WTC11 (cell line): ENCODE measurements around the gene C9orf50. TPM values are rescaled to one million over a fixed set of nuclear protein-coding genes. Genes with fewer than 3 reads are reported as not detected.

ENCODE experiments used
- ATAC-seq: fragments of 200-7000 bp; cut with Tn5 transposase; 2 replicates; pipeline ENCODE4 v1.10.0; 2021; ENCODE audit warnings: mild to moderate bottlenecking, moderate library complexity
- Bru-seq: library from RNA; stranded (reverse); fragments of 400-500 nt; gene quantifications from one replicate; lab custom pipeline; 2021; lab: Mats Ljungman, UMichigan
- CTCF ChIA-PET: fragments of 300-600 bp; sonication (Branson Sonifier 250); formaldehyde crosslinking; loops from one replicate; lab custom pipeline; 2021; ENCODE audit warnings: antibody characterized with exemption; lab: Charles Lee
- POLR2A ChIA-PET: fragments of 350-600 bp; sonication (Branson Sonifier 250); formaldehyde crosslinking; loops from one replicate; lab custom pipeline; 2021; ENCODE audit warnings: antibody characterized with exemption; lab: Charles Lee
- DNase-seq: peaks from one replicate; pipeline ENCODE4 v3.0.0; 2021; ENCODE audit warnings: low spot score
- H3K27ac Mint-ChIP-seq: 2 replicates; pipeline ENCODE4 v1.8.0; 2021; ENCODE audit warnings: mixed read lengths
- H3K27me3 Mint-ChIP-seq: 2 replicates; pipeline ENCODE4 v1.8.0; 2021; ENCODE audit warnings: low read depth, mild to moderate bottlenecking, moderate library complexity, mixed read lengths
- H3K36me3 Mint-ChIP-seq: 2 replicates; pipeline ENCODE4 v1.8.0; 2021; ENCODE audit warnings: mixed read lengths
- H3K4me1 Mint-ChIP-seq: 2 replicates; pipeline ENCODE4 v1.8.0; 2022; ENCODE audit warnings: mixed read lengths
- H3K4me3 Mint-ChIP-seq: 2 replicates; pipeline ENCODE4 v1.8.0; 2021; ENCODE audit warnings: mild to moderate bottlenecking, moderate library complexity, mixed read lengths
- H3K9me3 Mint-ChIP-seq: 2 replicates; pipeline ENCODE4 v1.8.0; 2021; ENCODE audit warnings: mixed read lengths
- ETV6 ChIP-seq: sonication (generic); formaldehyde crosslinking; IDR thresholded peaks from 2 replicates; pipeline ENCODE4 v1.8.1; 2022; ENCODE audit warnings: mild to moderate bottlenecking, missing genetic modification reagents
- GABPB1 ChIP-seq: sonication (generic); formaldehyde crosslinking; IDR thresholded peaks from 2 replicates; pipeline ENCODE4 v1.8.1; 2023; ENCODE audit warnings: mild to moderate bottlenecking, missing genetic modification reagents
- GTF2I ChIP-seq: fragments of 250-450 bp; sonication (Bioruptor Pico); conservative IDR thresholded peaks from 2 replicates; pipeline ENCODE4 v1.4.0; 2021; ENCODE audit warnings: mild to moderate bottlenecking
- KAT7 ChIP-seq: sonication (generic); formaldehyde crosslinking; IDR thresholded peaks from 2 replicates; pipeline ENCODE4 v1.8.1; 2023; ENCODE audit warnings: missing genetic modification reagents, mild to moderate bottlenecking, borderline replicate concordance
- ZNF138 ChIP-seq: sonication (generic); formaldehyde crosslinking; conservative IDR thresholded peaks from 2 replicates; pipeline ENCODE4 v1.8.1; 2022; ENCODE audit warnings: mild to moderate bottlenecking, moderate library complexity, missing genetic modification reagents
- ZNF219 ChIP-seq: sonication (generic); formaldehyde crosslinking; IDR thresholded peaks from 2 replicates; pipeline ENCODE4 v1.8.0; 2023; ENCODE audit warnings: missing genetic modification reagents, mild to moderate bottlenecking, borderline replicate concordance
- ZNF317 ChIP-seq: sonication (generic); formaldehyde crosslinking; IDR thresholded peaks from 2 replicates; pipeline ENCODE4 v1.8.1; 2023; ENCODE audit warnings: low read depth, mild to moderate bottlenecking, moderate library complexity, missing genetic modification reagents, borderline replicate concordance
- ZNF416 ChIP-seq: fragments of 250-450 bp; sonication (Bioruptor Pico); IDR thresholded peaks from 2 replicates; pipeline ENCODE4 v1.9.0; 2021; ENCODE audit warnings: mild to moderate bottlenecking, inconsistent platforms
- ZNF671 ChIP-seq: fragments of 250-450 bp; sonication (Bioruptor Pico); IDR thresholded peaks from 2 replicates; pipeline ENCODE4 v1.8.0; 2021; ENCODE audit warnings: mild to moderate bottlenecking
- long read RNA-seq, 3 experiments: library from RNA in 1 of 3; library from capped mRNA in 1 of 3; library from polyadenylated mRNA in 1 of 3; unstranded in 2 of 3; stranded (forward) in 1 of 3; transcript quantifications; one replicate each; pipeline ENCODE4 v2.0.0, GENCODE V29; 2021
- total RNA-seq: library from RNA; stranded (reverse); gene quantifications from 3 replicates; pipeline ENCODE4 v1.2.3, GENCODE V29; 2021
- TF ChIP-seq, protein P1 (sequence below): sonication (generic); formaldehyde crosslinking; IDR thresholded peaks from 2 replicates; pipeline ENCODE4 v1.8.0; 2023; ENCODE audit warnings: missing genetic modification reagents
- TF ChIP-seq, protein P2 (sequence below): fragments of 250-450 bp; sonication (Bioruptor Pico); IDR thresholded peaks from 2 replicates; pipeline ENCODE4 v1.9.0; 2021; ENCODE audit warnings: moderate library complexity, mild to moderate bottlenecking, inconsistent platforms, borderline replicate concordance
- TF ChIP-seq, protein P3 (sequence below): fragments of 200-600 bp; IDR thresholded peaks from 2 replicates; pipeline ENCODE4 v1.8.0; 2022; ENCODE audit warnings: antibody characterized with exemption
- TF ChIP-seq, protein P4 (sequence below): sonication (generic); formaldehyde crosslinking; IDR thresholded peaks from 2 replicates; pipeline ENCODE4 v1.8.0; 2022; ENCODE audit warnings: mild to moderate bottlenecking, missing genetic modification reagents
- TF ChIP-seq, protein P5 (sequence below): sonication (generic); formaldehyde crosslinking; IDR thresholded peaks from 2 replicates; pipeline ENCODE4 v1.8.1; 2022; ENCODE audit warnings: low read depth, mild to moderate bottlenecking, moderate library complexity, missing genetic modification reagents, borderline replicate concordance
- TF ChIP-seq, protein P6 (sequence below): sonication (generic); formaldehyde crosslinking; IDR thresholded peaks from 2 replicates; pipeline ENCODE4 v1.8.1; 2022; ENCODE audit warnings: low read depth, missing genetic modification reagents, borderline replicate concordance
- TF ChIP-seq, protein P7 (sequence below): fragments of 250-450 bp; sonication (Bioruptor Pico); IDR thresholded peaks from 2 replicates; pipeline ENCODE4 v1.9.0; 2021; ENCODE audit warnings: mild to moderate bottlenecking
- TF ChIP-seq, protein P8 (sequence below): fragments of 250-450 bp; sonication (Bioruptor Pico); conservative IDR thresholded peaks from 2 replicates; pipeline ENCODE4 v1.9.0; 2021; ENCODE audit warnings: mild to moderate bottlenecking
- TF ChIP-seq, protein P9 (sequence below): sonication (generic); formaldehyde crosslinking; IDR thresholded peaks from 2 replicates; pipeline ENCODE4 v1.8.1; 2022; ENCODE audit warnings: mild to moderate bottlenecking, missing genetic modification reagents, moderate library complexity, borderline replicate concordance

C9orf50 gene, protein sequence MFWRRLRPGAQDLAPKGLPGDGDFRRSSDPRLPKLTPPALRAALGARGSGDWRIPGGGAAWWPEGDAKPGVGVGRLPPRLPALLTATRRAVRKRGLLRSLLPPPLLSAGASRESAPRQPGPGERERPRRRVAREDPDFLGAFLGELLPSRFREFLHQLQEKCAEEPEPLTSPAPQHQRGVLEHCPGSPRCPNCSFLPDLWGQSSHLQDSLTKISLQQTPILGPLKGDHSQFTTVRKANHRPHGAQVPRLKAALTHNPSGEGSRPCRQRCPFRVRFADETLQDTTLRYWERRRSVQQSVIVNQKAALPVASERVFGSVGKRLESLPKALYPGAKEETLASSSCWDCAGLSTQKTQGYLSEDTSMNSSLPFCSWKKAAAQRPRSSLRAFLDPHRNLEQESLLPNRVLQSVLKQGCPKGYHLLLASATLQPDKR
- total RNA-seq (0.11 TPM in 1 of 3 replicates, not detected in the others), Bru-seq, nascent RNA (percentile 8 among the genes with signal in this experiment)
- long read RNA-seq, experiment 1, result 0 reads
- long read RNA-seq, experiment 2, result 0 reads
- long read RNA-seq, experiment 3, result 0 reads

DNA sequence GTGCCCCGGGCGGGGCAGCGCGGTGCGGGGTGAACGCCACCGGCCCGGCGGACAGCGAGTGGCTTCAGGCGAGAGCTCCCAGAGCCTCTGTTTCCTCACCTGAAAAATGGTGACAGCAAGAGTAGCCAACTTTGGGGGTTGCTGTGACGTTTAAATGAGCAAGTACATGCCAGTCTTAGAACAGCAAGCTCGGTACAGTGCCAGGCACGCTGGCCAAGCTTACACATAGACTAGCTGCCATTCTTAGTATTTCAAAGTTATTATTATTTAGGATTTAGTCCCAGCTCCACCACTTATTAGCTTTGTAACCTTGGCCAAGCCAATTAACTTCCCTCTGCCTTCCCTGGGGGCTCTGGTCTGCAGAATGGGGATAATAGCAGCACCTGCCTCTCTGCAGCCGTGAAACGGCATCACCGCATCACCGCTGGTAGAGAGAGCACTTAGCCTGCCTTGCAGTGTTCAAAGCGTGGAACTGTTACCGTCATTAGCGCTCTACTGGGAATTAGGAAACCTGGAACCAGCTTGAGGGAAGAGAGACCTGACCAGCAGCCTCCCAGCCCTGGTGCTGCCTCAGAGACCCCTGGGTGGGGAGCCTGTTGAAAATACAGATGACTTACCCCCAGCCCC is at the start of gene C9orf50:
C9orf50 (minus strand) TSS at position 433 of the 627 bp plus-strand sequence. CDS start 527 bp downstream, outside the sequence.
- Mint-ChIP-seq H3K9me3 (no peaks in the 10 kb centered on the region; the same call in 1 of the 2 replicates), H3K27ac (no peak within 1 kb of the TSS), H3K4me3 (peak within 1 kb of the TSS; percentile 62), H3K27me3 (peaks cover 50% of the 10 kb centered on the region), H3K36me3 (no peaks in the 10 kb centered on the region), H3K4me1 (peaks cover 18% of the 10 kb centered on the region)
- ChIA-PET CTCF (interaction anchor here (0.6 to 3.4 kb wide), 14 partner anchors 10 to 490 kb away, joined by 3 to 33 read pairs (median 4); partner anchors contain the start of gene ASB6), POLR2A (interaction anchor here (0.9 kb wide), 1 partner anchor 475 kb away, joined by 4 read pairs; no protein-coding TSS in a partner anchor)
- no peak for ATAC-seq
- DNase-seq, result no peak
- TF ChIP-seq, protein P1, sequence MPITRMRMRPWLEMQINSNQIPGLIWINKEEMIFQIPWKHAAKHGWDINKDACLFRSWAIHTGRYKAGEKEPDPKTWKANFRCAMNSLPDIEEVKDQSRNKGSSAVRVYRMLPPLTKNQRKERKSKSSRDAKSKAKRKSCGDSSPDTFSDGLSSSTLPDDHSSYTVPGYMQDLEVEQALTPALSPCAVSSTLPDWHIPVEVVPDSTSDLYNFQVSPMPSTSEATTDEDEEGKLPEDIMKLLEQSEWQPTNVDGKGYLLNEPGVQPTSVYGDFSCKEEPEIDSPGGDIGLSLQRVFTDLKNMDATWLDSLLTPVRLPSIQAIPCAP, result no peak
- no peak for TF ChIP-seq ZNF219
- no peak for TF ChIP-seq KAT7
- TF ChIP-seq ZNF317 (CRISPR knock-in tag), result no peak
- TF ChIP-seq, protein P2, sequence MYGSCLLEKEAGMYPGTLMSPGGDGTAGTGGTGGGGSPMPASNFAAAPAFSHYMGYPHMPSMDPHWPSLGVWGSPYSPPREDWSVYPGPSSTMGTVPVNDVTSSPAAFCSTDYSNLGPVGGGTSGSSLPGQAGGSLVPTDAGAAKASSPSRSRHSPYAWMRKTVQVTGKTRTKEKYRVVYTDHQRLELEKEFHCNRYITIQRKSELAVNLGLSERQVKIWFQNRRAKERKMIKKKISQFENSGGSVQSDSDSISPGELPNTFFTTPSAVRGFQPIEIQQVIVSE (CRISPR knock-in tag), result no peak
- TF ChIP-seq, protein P3, sequence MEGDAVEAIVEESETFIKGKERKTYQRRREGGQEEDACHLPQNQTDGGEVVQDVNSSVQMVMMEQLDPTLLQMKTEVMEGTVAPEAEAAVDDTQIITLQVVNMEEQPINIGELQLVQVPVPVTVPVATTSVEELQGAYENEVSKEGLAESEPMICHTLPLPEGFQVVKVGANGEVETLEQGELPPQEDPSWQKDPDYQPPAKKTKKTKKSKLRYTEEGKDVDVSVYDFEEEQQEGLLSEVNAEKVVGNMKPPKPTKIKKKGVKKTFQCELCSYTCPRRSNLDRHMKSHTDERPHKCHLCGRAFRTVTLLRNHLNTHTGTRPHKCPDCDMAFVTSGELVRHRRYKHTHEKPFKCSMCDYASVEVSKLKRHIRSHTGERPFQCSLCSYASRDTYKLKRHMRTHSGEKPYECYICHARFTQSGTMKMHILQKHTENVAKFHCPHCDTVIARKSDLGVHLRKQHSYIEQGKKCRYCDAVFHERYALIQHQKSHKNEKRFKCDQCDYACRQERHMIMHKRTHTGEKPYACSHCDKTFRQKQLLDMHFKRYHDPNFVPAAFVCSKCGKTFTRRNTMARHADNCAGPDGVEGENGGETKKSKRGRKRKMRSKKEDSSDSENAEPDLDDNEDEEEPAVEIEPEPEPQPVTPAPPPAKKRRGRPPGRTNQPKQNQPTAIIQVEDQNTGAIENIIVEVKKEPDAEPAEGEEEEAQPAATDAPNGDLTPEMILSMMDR, result no peak
- no peak for TF ChIP-seq ZNF138
- no peak for TF ChIP-seq ZNF671
- TF ChIP-seq, protein P4, sequence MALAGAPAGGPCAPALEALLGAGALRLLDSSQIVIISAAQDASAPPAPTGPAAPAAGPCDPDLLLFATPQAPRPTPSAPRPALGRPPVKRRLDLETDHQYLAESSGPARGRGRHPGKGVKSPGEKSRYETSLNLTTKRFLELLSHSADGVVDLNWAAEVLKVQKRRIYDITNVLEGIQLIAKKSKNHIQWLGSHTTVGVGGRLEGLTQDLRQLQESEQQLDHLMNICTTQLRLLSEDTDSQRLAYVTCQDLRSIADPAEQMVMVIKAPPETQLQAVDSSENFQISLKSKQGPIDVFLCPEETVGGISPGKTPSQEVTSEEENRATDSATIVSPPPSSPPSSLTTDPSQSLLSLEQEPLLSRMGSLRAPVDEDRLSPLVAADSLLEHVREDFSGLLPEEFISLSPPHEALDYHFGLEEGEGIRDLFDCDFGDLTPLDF (CRISPR knock-in tag), result no peak
- TF ChIP-seq ZNF416 (CRISPR knock-in tag), result no peak
- TF ChIP-seq, protein P5, sequence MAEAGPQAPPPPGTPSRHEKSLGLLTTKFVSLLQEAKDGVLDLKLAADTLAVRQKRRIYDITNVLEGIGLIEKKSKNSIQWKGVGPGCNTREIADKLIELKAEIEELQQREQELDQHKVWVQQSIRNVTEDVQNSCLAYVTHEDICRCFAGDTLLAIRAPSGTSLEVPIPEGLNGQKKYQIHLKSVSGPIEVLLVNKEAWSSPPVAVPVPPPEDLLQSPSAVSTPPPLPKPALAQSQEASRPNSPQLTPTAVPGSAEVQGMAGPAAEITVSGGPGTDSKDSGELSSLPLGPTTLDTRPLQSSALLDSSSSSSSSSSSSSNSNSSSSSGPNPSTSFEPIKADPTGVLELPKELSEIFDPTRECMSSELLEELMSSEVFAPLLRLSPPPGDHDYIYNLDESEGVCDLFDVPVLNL, result no peak
- TF ChIP-seq, protein P6, sequence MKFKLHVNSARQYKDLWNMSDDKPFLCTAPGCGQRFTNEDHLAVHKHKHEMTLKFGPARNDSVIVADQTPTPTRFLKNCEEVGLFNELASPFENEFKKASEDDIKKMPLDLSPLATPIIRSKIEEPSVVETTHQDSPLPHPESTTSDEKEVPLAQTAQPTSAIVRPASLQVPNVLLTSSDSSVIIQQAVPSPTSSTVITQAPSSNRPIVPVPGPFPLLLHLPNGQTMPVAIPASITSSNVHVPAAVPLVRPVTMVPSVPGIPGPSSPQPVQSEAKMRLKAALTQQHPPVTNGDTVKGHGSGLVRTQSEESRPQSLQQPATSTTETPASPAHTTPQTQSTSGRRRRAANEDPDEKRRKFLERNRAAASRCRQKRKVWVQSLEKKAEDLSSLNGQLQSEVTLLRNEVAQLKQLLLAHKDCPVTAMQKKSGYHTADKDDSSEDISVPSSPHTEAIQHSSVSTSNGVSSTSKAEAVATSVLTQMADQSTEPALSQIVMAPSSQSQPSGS, result no peak
- TF ChIP-seq GABPB1 (CRISPR knock-in tag), result no peak
- TF ChIP-seq, protein P7, sequence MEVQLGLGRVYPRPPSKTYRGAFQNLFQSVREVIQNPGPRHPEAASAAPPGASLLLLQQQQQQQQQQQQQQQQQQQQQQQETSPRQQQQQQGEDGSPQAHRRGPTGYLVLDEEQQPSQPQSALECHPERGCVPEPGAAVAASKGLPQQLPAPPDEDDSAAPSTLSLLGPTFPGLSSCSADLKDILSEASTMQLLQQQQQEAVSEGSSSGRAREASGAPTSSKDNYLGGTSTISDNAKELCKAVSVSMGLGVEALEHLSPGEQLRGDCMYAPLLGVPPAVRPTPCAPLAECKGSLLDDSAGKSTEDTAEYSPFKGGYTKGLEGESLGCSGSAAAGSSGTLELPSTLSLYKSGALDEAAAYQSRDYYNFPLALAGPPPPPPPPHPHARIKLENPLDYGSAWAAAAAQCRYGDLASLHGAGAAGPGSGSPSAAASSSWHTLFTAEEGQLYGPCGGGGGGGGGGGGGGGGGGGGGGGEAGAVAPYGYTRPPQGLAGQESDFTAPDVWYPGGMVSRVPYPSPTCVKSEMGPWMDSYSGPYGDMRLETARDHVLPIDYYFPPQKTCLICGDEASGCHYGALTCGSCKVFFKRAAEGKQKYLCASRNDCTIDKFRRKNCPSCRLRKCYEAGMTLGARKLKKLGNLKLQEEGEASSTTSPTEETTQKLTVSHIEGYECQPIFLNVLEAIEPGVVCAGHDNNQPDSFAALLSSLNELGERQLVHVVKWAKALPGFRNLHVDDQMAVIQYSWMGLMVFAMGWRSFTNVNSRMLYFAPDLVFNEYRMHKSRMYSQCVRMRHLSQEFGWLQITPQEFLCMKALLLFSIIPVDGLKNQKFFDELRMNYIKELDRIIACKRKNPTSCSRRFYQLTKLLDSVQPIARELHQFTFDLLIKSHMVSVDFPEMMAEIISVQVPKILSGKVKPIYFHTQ (CRISPR knock-in tag), result no peak
- no peak for TF ChIP-seq ETV6 (CRISPR knock-in tag)
- TF ChIP-seq, protein P8, sequence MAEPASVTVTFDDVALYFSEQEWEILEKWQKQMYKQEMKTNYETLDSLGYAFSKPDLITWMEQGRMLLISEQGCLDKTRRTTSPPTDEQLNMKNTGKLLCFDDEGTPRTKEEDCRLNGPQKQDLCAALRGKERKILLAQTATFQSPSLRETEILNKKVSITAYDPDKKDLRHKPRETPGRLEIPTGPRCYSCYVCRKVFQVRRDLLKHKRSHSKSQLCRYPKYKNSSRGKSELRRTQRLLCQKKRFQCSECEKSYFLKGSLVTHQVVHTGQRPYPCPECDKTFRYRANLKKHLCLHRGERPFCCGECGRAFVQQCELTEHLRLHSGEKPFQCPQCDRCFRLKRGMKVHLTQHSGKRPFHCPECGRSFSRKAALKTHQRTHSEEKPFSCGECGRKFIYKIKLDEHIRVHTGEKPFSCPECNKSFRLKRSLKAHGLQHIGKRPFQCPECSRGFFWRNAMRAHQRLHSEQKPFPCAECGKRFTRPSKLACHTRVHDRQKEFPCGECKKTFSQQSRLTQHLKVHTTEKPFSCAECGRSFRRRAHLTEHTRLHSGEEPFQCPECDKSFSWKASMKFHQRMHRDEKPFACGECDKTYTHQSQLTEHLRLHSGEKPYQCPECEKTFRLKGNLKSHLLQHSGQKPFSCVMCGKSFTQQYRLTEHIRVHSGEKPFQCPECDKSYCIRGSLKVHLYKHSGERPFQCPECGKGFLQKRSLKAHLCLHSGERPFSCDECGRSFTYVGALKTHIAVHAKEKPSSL (CRISPR knock-in tag), result no peak
- TF ChIP-seq, protein P9, sequence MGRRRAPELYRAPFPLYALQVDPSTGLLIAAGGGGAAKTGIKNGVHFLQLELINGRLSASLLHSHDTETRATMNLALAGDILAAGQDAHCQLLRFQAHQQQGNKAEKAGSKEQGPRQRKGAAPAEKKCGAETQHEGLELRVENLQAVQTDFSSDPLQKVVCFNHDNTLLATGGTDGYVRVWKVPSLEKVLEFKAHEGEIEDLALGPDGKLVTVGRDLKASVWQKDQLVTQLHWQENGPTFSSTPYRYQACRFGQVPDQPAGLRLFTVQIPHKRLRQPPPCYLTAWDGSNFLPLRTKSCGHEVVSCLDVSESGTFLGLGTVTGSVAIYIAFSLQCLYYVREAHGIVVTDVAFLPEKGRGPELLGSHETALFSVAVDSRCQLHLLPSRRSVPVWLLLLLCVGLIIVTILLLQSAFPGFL (CRISPR knock-in tag), result no peak
- TF ChIP-seq GTF2I (CRISPR knock-in tag), result no peak
